Stimulated activated CD4-positive, alpha-beta T cell treated with anti-CD3 and anti-CD28 coated beads, TNF-alpha, amount 100 ng/mL, for 4 hours (primary cell): Measurements from ENCODE around the gene STRADB.
"Not testable (repeated sequence)": the region's sequence is repeated elsewhere in the genome, so short reads cannot be mapped to it uniquely, and the experiment has no call there.

Experiments used
- DNase-seq, 3 experiments: peaks; one replicate each; pipeline ENCODE4 v3.0.0-alpha.2; 2020; ENCODE audit warnings: low read depth in 3 of 3

STRADB gene

GRCh38 chr2:201466050-201466675, 14.6 kb downstream of the STRADB start:
- no peak for DNase-seq

GRCh38 chr2:201467666-201468065, 16.1 kb downstream of the STRADB start:
- DNase-seq: no peak

- no peak for DNase-seq
Measured at GRCh38 chr2:201470821-201471731, 19.5 kb downstream of the STRADB start.

GRCh38 chr2:201471732-201472393, 20.3 kb downstream of the STRADB start:
- DNase-seq: no peak

- DNase-seq: no peak
Measured at GRCh38 chr2:201472411-201472810, 20.9 kb downstream of the STRADB start.

GRCh38 chr2:201482543-201482942, 31.0 kb downstream of the STRADB start:
- DNase-seq: no peak

GRCh38 chr2:201483342-201483741, 31.8 kb downstream of the STRADB start:
- no peak for DNase-seq

GRCh38 chr2:201483758-201484157, 32.2 kb downstream of the STRADB start:
- DNase-seq: not testable (repeated sequence)

GRCh38 chr2:201484805-201485204, 33.3 kb downstream of the STRADB start:
- no peak for DNase-seq

- DNase-seq: no peak
Measured at GRCh38 chr2:201490291-201490690, 38.8 kb downstream of the STRADB start.

DNA sequence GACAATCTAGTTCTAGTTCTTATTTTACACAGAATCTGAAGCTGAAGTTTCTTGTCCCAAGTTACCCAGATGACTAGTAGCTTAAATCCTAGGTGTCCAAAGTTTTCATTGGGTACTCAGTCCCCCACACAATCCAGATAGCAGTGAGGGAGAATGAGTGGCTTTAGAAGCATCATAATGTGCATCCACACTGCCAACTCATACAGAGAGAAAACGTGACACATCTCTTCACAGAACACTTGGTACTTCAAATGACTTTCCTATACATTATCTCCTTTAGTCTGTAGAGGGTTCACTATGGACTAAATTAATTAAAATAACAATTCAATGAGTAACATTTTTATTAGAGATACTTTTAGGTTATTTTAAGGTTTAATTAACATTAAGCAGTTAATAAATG, 45.2 kb downstream of the STRADB start:
- no peak for DNase-seq

DNA sequence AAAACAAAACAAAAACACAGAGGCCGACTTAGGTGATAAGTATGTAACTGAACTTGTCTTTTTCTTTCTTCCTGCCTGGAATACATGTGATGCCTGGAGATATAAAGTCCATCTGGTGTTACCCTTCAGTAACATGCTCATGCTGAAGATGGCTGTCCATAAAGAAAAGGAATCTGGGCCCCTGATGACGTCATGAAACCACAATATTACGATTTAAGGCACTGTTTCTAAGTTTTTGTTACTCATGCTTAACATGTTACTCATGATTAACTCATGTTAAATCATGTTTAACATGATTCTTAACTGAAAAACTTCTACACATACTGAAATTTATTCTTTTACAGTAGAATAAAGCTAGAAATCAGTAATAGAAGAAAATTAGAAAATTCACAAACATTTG, 49.0 kb downstream of the STRADB start:
- DNase-seq: no peak

GRCh38 chr2:201502713-201503112, 51.2 kb downstream of the STRADB start:
- no peak for DNase-seq

- peak in 1 of 3 experiments; percentile 0 for DNase-seq
Measured at GRCh38 chr2:201507725-201508124, 56.2 kb downstream of the STRADB start.

- DNase-seq: no peak
Measured at GRCh38 chr2:201513271-201513670, 61.7 kb downstream of the STRADB start.

DNA sequence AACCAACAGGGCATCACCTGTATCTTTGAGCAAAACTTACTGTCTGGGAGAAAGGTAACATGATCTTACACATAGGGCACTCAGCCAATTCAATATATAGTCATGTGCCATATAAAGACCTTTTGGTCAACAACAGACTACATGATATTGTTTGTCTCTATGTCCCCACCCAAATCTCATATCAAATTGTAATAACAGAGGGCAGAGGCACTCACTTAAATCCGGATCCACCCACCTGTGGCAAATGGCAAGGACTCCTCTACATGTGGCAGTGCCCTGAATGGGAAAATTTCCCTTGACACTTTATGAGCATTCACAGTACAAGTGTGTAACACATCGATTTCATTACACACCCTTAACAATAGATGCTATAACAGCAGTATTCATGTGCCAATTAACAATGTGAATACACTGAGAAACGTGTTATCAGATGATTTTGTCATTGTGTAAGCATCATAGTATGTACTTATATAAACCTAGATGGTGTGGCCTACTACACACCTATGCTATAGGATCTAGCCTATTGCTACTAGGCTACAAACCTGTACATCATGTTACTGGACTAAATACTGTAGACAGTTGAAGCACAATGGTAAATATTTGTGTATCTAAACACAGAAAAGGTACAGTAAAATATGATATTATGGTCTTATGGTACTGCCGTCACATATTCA, 64.2 kb downstream of the STRADB start:
- no peak for DNase-seq

DNA sequence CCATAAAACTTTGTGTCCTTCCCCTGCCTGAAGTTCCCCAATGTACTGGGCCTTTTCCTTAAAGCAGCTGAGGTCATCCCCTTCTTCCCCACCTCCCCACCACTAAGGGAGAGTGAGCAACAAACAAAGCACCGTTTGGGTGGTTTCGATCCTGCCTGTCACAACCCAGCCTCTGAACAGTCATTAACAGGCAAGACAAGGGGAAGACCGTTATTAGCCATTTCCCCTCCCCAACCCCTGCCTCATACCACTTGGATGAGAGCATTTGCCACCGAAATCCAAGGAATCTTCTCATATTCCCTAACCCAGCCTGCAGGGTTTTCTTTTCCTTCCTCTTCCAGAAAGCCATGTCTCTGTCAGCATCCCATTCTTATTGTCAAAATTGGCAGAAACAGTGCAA, 65.6 kb downstream of the STRADB start:
- no peak for DNase-seq

GRCh38 chr2:201520201-201520600, 68.7 kb downstream of the STRADB start:
- DNase-seq: no peak

DNA sequence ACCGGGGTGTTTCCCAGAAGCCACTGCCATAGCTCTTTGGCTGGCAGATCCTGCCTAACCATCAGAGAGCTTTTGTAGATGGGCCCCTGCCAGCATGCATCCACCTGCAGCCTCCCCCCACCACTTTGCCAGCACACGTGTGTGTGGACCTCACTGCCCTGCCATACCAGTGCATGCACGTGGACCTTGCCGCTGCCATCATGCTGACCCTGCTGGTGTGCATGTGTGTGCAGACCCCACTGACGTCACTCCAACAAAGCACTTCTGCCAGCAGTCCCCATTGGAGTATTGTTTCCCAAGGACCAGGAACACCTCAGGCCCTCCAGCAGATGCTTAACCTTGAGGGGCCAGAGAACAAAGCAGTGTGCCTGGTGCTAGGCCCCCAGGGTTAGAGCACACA, 71.4 kb downstream of the STRADB start:
- DNase-seq: no peak

GRCh38 chr2:201523506-201523905, 72.0 kb downstream of the STRADB start:
- no peak for DNase-seq
